ENCODE results near the gene MPRIP. TPM values are rescaled to one million over a fixed set of nuclear protein-coding genes. Genes with fewer than 3 reads are reported as not detected.

The MPRIP gene
- total RNA-seq, 1 experiment from 2014 or later, result 443 TPM

- Histone ChIP-seq H3K9me2 (ENCODE audit: insufficient read depth) (no peaks in the 10 kb centered on the region), H3K9me3 (ENCODE audit: insufficient read depth, low read depth) (no peaks in the 10 kb centered on the region), H3K27ac (peak overlapping the region; percentile 35), H3K4me1 (replicated peaks; ENCODE audit: insufficient read depth) (peaks cover 59% of the 10 kb centered on the region), H3K79me2 (ENCODE audit: low read depth) (peaks cover 100% of the 10 kb centered on the region), H4K20me1 (ENCODE audit: insufficient read depth) (peaks cover 97% of the 10 kb centered on the region), H3K4me2 (peak overlapping the region; percentile 11; the same call in 1 of the 2 replicates), H3K36me3 (ENCODE audit: low read depth) (peaks cover 73% of the 10 kb centered on the region), H3F3A (ENCODE audit: insufficient read depth, low read depth) (peaks cover 89% of the 10 kb centered on the region), H3K4me3 (no peak overlapping the region), H2AFZ (no peak overlapping the region), H3K27me3 (ENCODE audit: insufficient read depth, low read depth) (no peaks in the 10 kb centered on the region)
- intact Hi-C loops (cut with micrococcal nuclease; ENCODE audit: unreplicated experiment), result no loop called here
- no peak for TF ChIP-seq EZH2 (IDR thresholded peaks at IDR 0.05; ENCODE audit: low read depth)
- no peak for TF ChIP-seq CTCF (conservative IDR thresholded peaks at IDR 0.05)
- DNase-seq, result no peak
- ChIA-PET POLR2A (ENCODE audit: unreplicated experiment) (no interaction called here), CTCF (no interaction called here)
- BruUV-seq (replicated peaks), result no TSS peak
Measured at GRCh38 chr17:17061516-17061915, 19.3 kb downstream of the MPRIP start.

- no peak for DNase-seq
- H3K79me2 ChIP-seq (ENCODE audit: low read depth), result peaks cover 100% of the 10 kb centered on the region
- H3K4me2 ChIP-seq, result peak overlapping the region; percentile 26; the same call in 1 of the 2 replicates
- CTCF ChIA-PET, result no interaction called here
- peaks cover 94% of the 10 kb centered on the region for H4K20me1 ChIP-seq (ENCODE audit: insufficient read depth)
- H3K9me2 ChIP-seq (ENCODE audit: insufficient read depth), result no peaks in the 10 kb centered on the region
- no peak overlapping the region for H3K4me3 ChIP-seq
- peak overlapping the region; percentile 35 for H3K27ac ChIP-seq
- no peaks in the 10 kb centered on the region for H3K9me3 ChIP-seq (ENCODE audit: insufficient read depth, low read depth)
- intact Hi-C loops (cut with micrococcal nuclease; ENCODE audit: unreplicated experiment), result no loop called here
- no peak overlapping the region for H2AFZ ChIP-seq
- no TSS peak for BruUV-seq (replicated peaks)
- TF ChIP-seq EZH2 (IDR thresholded peaks at IDR 0.05; ENCODE audit: low read depth), result no peak
- no peak for TF ChIP-seq CTCF (conservative IDR thresholded peaks at IDR 0.05)
- H3K4me1 ChIP-seq (replicated peaks; ENCODE audit: insufficient read depth), result peaks cover 68% of the 10 kb centered on the region
- POLR2A ChIA-PET (ENCODE audit: unreplicated experiment), result no interaction called here
- H3F3A ChIP-seq (ENCODE audit: insufficient read depth, low read depth), result peaks cover 96% of the 10 kb centered on the region
- H3K36me3 ChIP-seq (ENCODE audit: low read depth), result peaks cover 70% of the 10 kb centered on the region
- H3K27me3 ChIP-seq (ENCODE audit: insufficient read depth, low read depth), result no peaks in the 10 kb centered on the region
Measured at GRCh38 chr17:17062356-17062755, 20.1 kb downstream of the MPRIP start.

GRCh38 chr17:17062866-17063265, 20.6 kb downstream of the MPRIP start:
- no TSS peak for BruUV-seq (replicated peaks)
- H3F3A ChIP-seq (ENCODE audit: insufficient read depth, low read depth), result peaks cover 94% of the 10 kb centered on the region

More at GRCh38 chr17:17062866-17063265, 20.6 kb downstream of the MPRIP start:
- no peak for TF ChIP-seq CTCF (conservative IDR thresholded peaks at IDR 0.05)
- no peak for TF ChIP-seq EZH2 (IDR thresholded peaks at IDR 0.05; ENCODE audit: low read depth)
- POLR2A ChIA-PET (ENCODE audit: unreplicated experiment), result no interaction called here
- no peak for DNase-seq
- Histone ChIP-seq H3K79me2 (ENCODE audit: low read depth) (peaks cover 100% of the 10 kb centered on the region), H3K9me3 (ENCODE audit: insufficient read depth, low read depth) (no peaks in the 10 kb centered on the region), H2AFZ (no peak overlapping the region), H3K4me1 (replicated peaks; ENCODE audit: insufficient read depth) (peaks cover 73% of the 10 kb centered on the region), H3K27me3 (ENCODE audit: insufficient read depth, low read depth) (no peaks in the 10 kb centered on the region), H3K4me2 (peak overlapping the region; percentile 26; the same call in 1 of the 2 replicates), H3K4me3 (no peak overlapping the region), H4K20me1 (ENCODE audit: insufficient read depth) (peaks cover 90% of the 10 kb centered on the region), H3K27ac (peak overlapping the region; percentile 35), H3K36me3 (ENCODE audit: low read depth) (peaks cover 66% of the 10 kb centered on the region), H3K9me2 (ENCODE audit: insufficient read depth) (no peaks in the 10 kb centered on the region)
- CTCF ChIA-PET, result no interaction called here
- intact Hi-C loops (cut with micrococcal nuclease; ENCODE audit: unreplicated experiment), result loop anchor here (1.0 kb wide), 1 partner anchor 15 kb away; no protein-coding TSS in a partner anchor

Measured in PC-9 (cell line).